ENCODE results near the gene RABEP2. TPM values are rescaled to one million over a fixed set of nuclear protein-coding genes. Genes with fewer than 3 reads are reported as not detected.
"Not testable (repeated sequence)": the region's sequence is repeated elsewhere in the genome, so short reads cannot be mapped to it uniquely, and the experiment has no call there.

The RABEP2 gene
- total RNA-seq, 6 experiments from 2014 or later = 19.8 to 24.9 (median 21.9) TPM

GRCh38 chr16:28897826-28898225 is 27.2 kb downstream of the RABEP2 start:
- Mint-ChIP-seq H3K9me3 (no peaks in the 10 kb centered on the region), H3K4me1 (ENCODE audit: low read depth) (no peaks in the 10 kb centered on the region), H3K27me3 (ENCODE audit: insufficient read depth) (peaks cover 4% of the 10 kb centered on the region; the same call in 1 of the 2 replicates), H3K4me3 (no peak overlapping the region), H3K27ac (no peak overlapping the region), H3K36me3 (ENCODE audit: low read depth) (no peaks in the 10 kb centered on the region)
- DNase-seq = no peak
- TF ChIP-seq CTCF (IDR thresholded peaks at IDR 0.05) = no peak

GRCh38 chr16:28895609-28896008 is 29.4 kb downstream of the RABEP2 start:
- no peaks in the 10 kb centered on the region; the same call in 1 of the 2 replicates for H3K27me3 Mint-ChIP-seq (ENCODE audit: insufficient read depth)
- TF ChIP-seq CTCF (IDR thresholded peaks at IDR 0.05) = no peak
- DNase-seq = no peak
- H3K27ac Mint-ChIP-seq = no peak overlapping the region
- H3K36me3 Mint-ChIP-seq (ENCODE audit: low read depth) = no peaks in the 10 kb centered on the region
- no peaks in the 10 kb centered on the region for H3K9me3 Mint-ChIP-seq
- no peak overlapping the region for H3K4me3 Mint-ChIP-seq
- H3K4me1 Mint-ChIP-seq (ENCODE audit: low read depth) = no peaks in the 10 kb centered on the region

- no peaks in the 10 kb centered on the region for H3K4me1 Mint-ChIP-seq (ENCODE audit: low read depth)
- TF ChIP-seq CTCF (IDR thresholded peaks at IDR 0.05) = no peak
- no peaks in the 10 kb centered on the region; the same call in 1 of the 2 replicates for H3K27me3 Mint-ChIP-seq (ENCODE audit: insufficient read depth)
- H3K36me3 Mint-ChIP-seq (ENCODE audit: low read depth) = no peaks in the 10 kb centered on the region
- H3K9me3 Mint-ChIP-seq = no peaks in the 10 kb centered on the region
- H3K27ac Mint-ChIP-seq = no peak overlapping the region
- no peak overlapping the region for H3K4me3 Mint-ChIP-seq
- DNase-seq = no peak
These were observed 31.7 kb downstream of the RABEP2 start for GRCh38 chr16:28893291-28893690.

- no peaks in the 10 kb centered on the region for H3K36me3 Mint-ChIP-seq (ENCODE audit: low read depth)
- no peak for DNase-seq
- TF ChIP-seq CTCF (IDR thresholded peaks at IDR 0.05) = no peak
- peaks cover 2% of the 10 kb centered on the region; the same call in 1 of the 2 replicates for H3K27me3 Mint-ChIP-seq (ENCODE audit: insufficient read depth)
- no peaks in the 10 kb centered on the region for H3K4me1 Mint-ChIP-seq (ENCODE audit: low read depth)
- H3K4me3 Mint-ChIP-seq = no peak overlapping the region
- H3K27ac Mint-ChIP-seq = no peak overlapping the region
- no peaks in the 10 kb centered on the region for H3K9me3 Mint-ChIP-seq
These were observed 32.8 kb downstream of the RABEP2 start for GRCh38 chr16:28891964-28892890.

- H3K4me1 Mint-ChIP-seq (ENCODE audit: low read depth); H3K4me3 Mint-ChIP-seq; H3K9me3 Mint-ChIP-seq; H3K36me3 Mint-ChIP-seq (ENCODE audit: low read depth); H3K27ac Mint-ChIP-seq; H3K27me3 Mint-ChIP-seq (ENCODE audit: insufficient read depth); DNase-seq: not testable (repeated sequence)
These were observed 34.7 kb downstream of the RABEP2 start for GRCh38 chr16:28890355-28890754.

- Mint-ChIP-seq H3K4me3 (no peak overlapping the region), H3K4me1 (ENCODE audit: low read depth) (no peaks in the 10 kb centered on the region), H3K36me3 (ENCODE audit: low read depth) (no peaks in the 10 kb centered on the region), H3K27me3 (ENCODE audit: insufficient read depth) (peaks cover 2% of the 10 kb centered on the region), H3K9me3 (no peaks in the 10 kb centered on the region), H3K27ac (no peak overlapping the region)
- no peak for TF ChIP-seq CTCF (IDR thresholded peaks at IDR 0.05)
- DNase-seq = no peak
These were observed 38.1 kb downstream of the RABEP2 start for GRCh38 chr16:28886945-28887344.

All from HFFc6 (cell line).